K562 (cell line): ENCODE data around the gene CRYBA4. TPM values are rescaled to one million over a fixed set of nuclear protein-coding genes. Genes with fewer than 3 reads are reported as not detected.

ENCODE experiments used
- ARNT ChIP-seq, 2 experiments: fragments of 450-650 bp; IDR thresholded peaks; 2 replicates each; pipeline ENCODE4 v1.6.1; 2016; ENCODE audit warnings: mild to moderate bottlenecking in 1 of 2
- CREBBP ChIP-seq: IDR thresholded peaks from one replicate; pipeline ENCODE4 v1.6.1; 2012; ENCODE audit warnings: low read depth, mild to moderate bottlenecking, control low read depth, inconsistent platforms, low read length
- HDAC8 ChIP-seq: fragments of 450-650 bp; IDR thresholded peaks from 2 replicates; pipeline ENCODE4 v1.6.1; 2016; ENCODE audit warnings: mild to moderate bottlenecking, missing genetic modification characterization, moderate library complexity, missing compliant biosample characterization
- HEY1 ChIP-seq: fragments of 250-450 bp; sonication (Bioruptor Pico); IDR thresholded peaks from 2 replicates; pipeline ENCODE4 v1.5.0; 2020; ENCODE audit warnings: mild to moderate bottlenecking, moderate library complexity, borderline replicate concordance
- HNRNPL ChIP-seq: fragments of 200-400 bp; formaldehyde crosslinking; IDR thresholded peaks from 2 replicates; pipeline ENCODE4 v1.6.1; 2017; ENCODE audit warnings: low read depth, mild to moderate bottlenecking, low read length
- HNRNPUL1 ChIP-seq: fragments of 200-400 bp; formaldehyde crosslinking; IDR thresholded peaks from 2 replicates; pipeline ENCODE4 v1.6.1; 2017; ENCODE audit warnings: low read length
- L3MBTL2 ChIP-seq: fragments of 450-650 bp; IDR thresholded peaks from 2 replicates; pipeline ENCODE4 v1.6.1; 2016; ENCODE audit warnings: mild to moderate bottlenecking, moderate library complexity
- LCOR ChIP-seq: sonication (generic); formaldehyde crosslinking; IDR thresholded peaks from 2 replicates; pipeline ENCODE4 v1.8.0; 2022; ENCODE audit warnings: mild to moderate bottlenecking, missing genetic modification reagents
- NCOA4 ChIP-seq: fragments of 450-650 bp; IDR thresholded peaks from 2 replicates; pipeline ENCODE4 v1.6.1; 2018; ENCODE audit warnings: mild to moderate bottlenecking; ENCODE audit not compliant: partially characterized antibody
- PCBP1 ChIP-seq: fragments of 200-400 bp; formaldehyde crosslinking; IDR thresholded peaks from 2 replicates; pipeline ENCODE4 v1.6.1; 2018; ENCODE audit warnings: mild to moderate bottlenecking, low read depth, low read length; ENCODE audit not compliant: poor library complexity, severe bottlenecking
- PHF20 ChIP-seq: fragments of 450-650 bp; IDR thresholded peaks from 2 replicates; pipeline ENCODE4 v1.6.1; 2018; ENCODE audit not compliant: partially characterized antibody
- RCOR1 ChIP-seq, 2 experiments: IDR thresholded peaks; 2 replicates each; pipeline ENCODE4 v1.6.1; 2012; ENCODE audit warnings: low read depth in 2 of 2, low read length in 2 of 2, borderline replicate concordance in 1 of 2, improper control_type of control experiment in 1 of 2
- SMARCE1 ChIP-seq: fragments of 450-650 bp; IDR thresholded peaks from 2 replicates; pipeline ENCODE4 v1.7.1; 2016; ENCODE audit warnings: mild to moderate bottlenecking
- SNAPC5 ChIP-seq: fragments of 250-450 bp; sonication (Bioruptor Pico); IDR thresholded peaks from 2 replicates; pipeline ENCODE4 v1.8.0; 2021; ENCODE audit warnings: moderate library complexity, mild to moderate bottlenecking, inconsistent platforms
- SREBF2 ChIP-seq: sonication (generic); formaldehyde crosslinking; IDR thresholded peaks from 2 replicates; pipeline ENCODE4 v1.4.0; 2020; ENCODE audit warnings: mild to moderate bottlenecking, missing genetic modification reagents
- SRSF3 ChIP-seq: fragments of 200-400 bp; formaldehyde crosslinking; IDR thresholded peaks from 2 replicates; pipeline ENCODE4 v1.6.1; 2016; ENCODE audit warnings: mild to moderate bottlenecking, low read length, moderate library complexity; ENCODE audit not compliant: insufficient read depth
- STAT5A ChIP-seq: IDR thresholded peaks from 2 replicates; pipeline ENCODE4 v1.6.1; 2012; ENCODE audit warnings: low read length, inconsistent platforms, borderline replicate concordance
- TARDBP ChIP-seq: fragments of 450-650 bp; IDR thresholded peaks from 2 replicates; pipeline ENCODE4 v1.6.1; 2016
- TEAD2 ChIP-seq: fragments of 450-650 bp; IDR thresholded peaks from 2 replicates; pipeline ENCODE4 v1.6.1; 2016; ENCODE audit warnings: missing genetic modification characterization, control low read depth, missing compliant biosample characterization
- U2AF1 ChIP-seq: fragments of 200-400 bp; formaldehyde crosslinking; optimal IDR thresholded peaks from 2 replicates; pipeline ENCODE3; 2017; ENCODE audit warnings: mild to moderate bottlenecking, low read depth, low read length, moderate library complexity
- ZC3H4 ChIP-seq: sonication (generic); formaldehyde crosslinking; IDR thresholded peaks from 2 replicates; pipeline ENCODE4 v1.9.0; 2021; ENCODE audit warnings: missing genetic modification reagents, borderline replicate concordance
- polyA plus RNA-seq, 8 experiments: library from polyadenylated mRNA; depleted of rRNA in 4 of 8; stranded (reverse) in 5 of 8; unstranded in 3 of 8; fragments of >200 nt; fragmentation: Nextera tagmentation in 2 of 8; fragmentation: Illumina TruSeq in 1 of 8; extraction: Ambion mirVana in 2 of 8; extraction: Trizol in 1 of 8; gene quantifications; 2 replicates each; pipeline versions ENCODE4 v1.2.1 to v1.2.3, GENCODE V29; 2011 to 2014; ENCODE audit warnings: inconsistent platforms in 1 of 8, missing spikeins in 1 of 8
- total RNA-seq, 7 experiments: library from RNA; depleted of rRNA in 6 of 7; stranded (reverse); fragments of >200 nt in 6 of 7; fragmentation: Illumina TruSeq in 2 of 7; extraction: Trizol in 2 of 7; gene quantifications; 2 replicates each; pipeline versions ENCODE4 v1.2.1 to v1.2.3, GENCODE V29; 2011 to 2021; ENCODE audit warnings: low replicate concordance in 1 of 7
- TF ChIP-seq, protein P1 (sequence below): fragments of 200-800 bp; sonication (Bioruptor generic); IDR thresholded peaks from 2 replicates; pipeline ENCODE4 v1.6.1; 2016; ENCODE audit warnings: missing genetic modification characterization, missing compliant biosample characterization
- TF ChIP-seq, protein P2 (sequence below): fragments of 450-650 bp; formaldehyde crosslinking; IDR thresholded peaks from 2 replicates; pipeline ENCODE4 v1.4.0; 2020; ENCODE audit warnings: mild to moderate bottlenecking, mixed read lengths

CRYBA4 gene
- total and polyA plus RNA-seq, 9 of the 15 experiments (the other 6 are each of a cell fraction or from before 2014, with no cell fraction given), result 0.59 to 3.3 (median 1.6) TPM

GRCh38 chr22:26672590-26673468, 51.1 kb downstream of the CRYBA4 start (continued):
- TF ChIP-seq SREBF2 (CRISPR knock-in tag) (no peak), SNAPC5 (CRISPR knock-in tag) (no peak), U2AF1 (no peak), NCOA4 (no peak), HNRNPUL1 (no peak), SMARCE1 (no peak), PCBP1 (no peak), HDAC8 (no peak), ARNT (IDR thresholded peaks at IDR 0.05) (no peak), PHF20 (peak; percentile 84), LCOR (CRISPR knock-in tag) (no peak), CREBBP (no peak), TEAD2 (no peak), HNRNPL (no peak), RCOR1 (IDR thresholded peaks at IDR 0.05; ENCODE audit: borderline replicate concordance in 1 of 2, low read depth in 2 of 2, low read length in 2 of 2) (no peak; a peak in 1 of 4 replicates), SRSF3 (no peak), STAT5A (no peak), L3MBTL2 (0 out of 2 replicates have a peak, but pooled peaks have one; percentile 30), TARDBP (0 out of 2 replicates have a peak, but pooled peaks have one; percentile 15), ZC3H4 (no peak), HEY1 (CRISPR knock-in tag) (no peak)
- TF ChIP-seq, protein P1, sequence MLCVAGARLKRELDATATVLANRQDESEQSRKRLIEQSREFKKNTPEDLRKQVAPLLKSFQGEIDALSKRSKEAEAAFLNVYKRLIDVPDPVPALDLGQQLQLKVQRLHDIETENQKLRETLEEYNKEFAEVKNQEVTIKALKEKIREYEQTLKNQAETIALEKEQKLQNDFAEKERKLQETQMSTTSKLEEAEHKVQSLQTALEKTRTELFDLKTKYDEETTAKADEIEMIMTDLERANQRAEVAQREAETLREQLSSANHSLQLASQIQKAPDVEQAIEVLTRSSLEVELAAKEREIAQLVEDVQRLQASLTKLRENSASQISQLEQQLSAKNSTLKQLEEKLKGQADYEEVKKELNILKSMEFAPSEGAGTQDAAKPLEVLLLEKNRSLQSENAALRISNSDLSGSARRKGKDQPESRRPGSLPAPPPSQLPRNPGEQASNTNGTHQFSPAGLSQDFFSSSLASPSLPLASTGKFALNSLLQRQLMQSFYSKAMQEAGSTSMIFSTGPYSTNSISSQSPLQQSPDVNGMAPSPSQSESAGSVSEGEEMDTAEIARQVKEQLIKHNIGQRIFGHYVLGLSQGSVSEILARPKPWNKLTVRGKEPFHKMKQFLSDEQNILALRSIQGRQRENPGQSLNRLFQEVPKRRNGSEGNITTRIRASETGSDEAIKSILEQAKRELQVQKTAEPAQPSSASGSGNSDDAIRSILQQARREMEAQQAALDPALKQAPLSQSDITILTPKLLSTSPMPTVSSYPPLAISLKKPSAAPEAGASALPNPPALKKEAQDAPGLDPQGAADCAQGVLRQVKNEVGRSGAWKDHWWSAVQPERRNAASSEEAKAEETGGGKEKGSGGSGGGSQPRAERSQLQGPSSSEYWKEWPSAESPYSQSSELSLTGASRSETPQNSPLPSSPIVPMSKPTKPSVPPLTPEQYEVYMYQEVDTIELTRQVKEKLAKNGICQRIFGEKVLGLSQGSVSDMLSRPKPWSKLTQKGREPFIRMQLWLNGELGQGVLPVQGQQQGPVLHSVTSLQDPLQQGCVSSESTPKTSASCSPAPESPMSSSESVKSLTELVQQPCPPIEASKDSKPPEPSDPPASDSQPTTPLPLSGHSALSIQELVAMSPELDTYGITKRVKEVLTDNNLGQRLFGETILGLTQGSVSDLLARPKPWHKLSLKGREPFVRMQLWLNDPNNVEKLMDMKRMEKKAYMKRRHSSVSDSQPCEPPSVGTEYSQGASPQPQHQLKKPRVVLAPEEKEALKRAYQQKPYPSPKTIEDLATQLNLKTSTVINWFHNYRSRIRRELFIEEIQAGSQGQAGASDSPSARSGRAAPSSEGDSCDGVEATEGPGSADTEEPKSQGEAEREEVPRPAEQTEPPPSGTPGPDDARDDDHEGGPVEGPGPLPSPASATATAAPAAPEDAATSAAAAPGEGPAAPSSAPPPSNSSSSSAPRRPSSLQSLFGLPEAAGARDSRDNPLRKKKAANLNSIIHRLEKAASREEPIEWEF (CRISPR knock-in tag), result no peak
- TF ChIP-seq, protein P2, sequence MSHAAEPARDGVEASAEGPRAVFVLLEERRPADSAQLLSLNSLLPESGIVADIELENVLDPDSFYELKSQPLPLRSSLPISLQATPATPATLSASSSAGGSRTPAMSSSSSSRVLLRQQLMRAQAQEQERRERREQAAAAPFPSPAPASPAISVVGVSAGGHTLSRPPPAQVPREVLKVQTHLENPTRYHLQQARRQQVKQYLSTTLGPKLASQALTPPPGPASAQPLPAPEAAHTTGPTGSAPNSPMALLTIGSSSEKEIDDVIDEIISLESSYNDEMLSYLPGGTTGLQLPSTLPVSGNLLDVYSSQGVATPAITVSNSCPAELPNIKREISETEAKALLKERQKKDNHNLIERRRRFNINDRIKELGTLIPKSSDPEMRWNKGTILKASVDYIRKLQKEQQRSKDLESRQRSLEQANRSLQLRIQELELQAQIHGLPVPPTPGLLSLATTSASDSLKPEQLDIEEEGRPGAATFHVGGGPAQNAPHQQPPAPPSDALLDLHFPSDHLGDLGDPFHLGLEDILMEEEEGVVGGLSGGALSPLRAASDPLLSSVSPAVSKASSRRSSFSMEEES, result peak; percentile 75
